Measurements from ENCODE around the gene COA7.

DNA sequence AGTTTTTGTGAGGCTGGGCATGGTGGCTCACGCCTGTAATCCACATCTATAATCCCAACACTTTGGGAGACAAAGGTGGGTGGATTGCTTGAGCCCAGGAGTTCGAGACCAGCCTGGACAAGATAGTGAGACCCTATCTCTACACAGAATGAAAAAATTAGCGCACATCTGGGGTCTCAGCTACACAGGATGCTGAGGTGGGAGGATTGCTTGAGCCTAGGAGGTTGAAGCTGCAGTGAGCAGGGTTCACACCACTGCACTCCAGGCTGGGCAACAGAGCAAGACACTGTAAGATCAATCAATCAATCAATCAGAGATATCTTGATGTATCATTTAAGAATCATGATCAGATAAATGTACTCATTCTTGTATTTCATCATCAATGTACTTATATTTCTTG, 35.2 kb upstream of the COA7 start:
- no peak for TF ChIP-seq POLR2A (IDR thresholded peaks at IDR 0.05)
- TF ChIP-seq, protein P1, sequence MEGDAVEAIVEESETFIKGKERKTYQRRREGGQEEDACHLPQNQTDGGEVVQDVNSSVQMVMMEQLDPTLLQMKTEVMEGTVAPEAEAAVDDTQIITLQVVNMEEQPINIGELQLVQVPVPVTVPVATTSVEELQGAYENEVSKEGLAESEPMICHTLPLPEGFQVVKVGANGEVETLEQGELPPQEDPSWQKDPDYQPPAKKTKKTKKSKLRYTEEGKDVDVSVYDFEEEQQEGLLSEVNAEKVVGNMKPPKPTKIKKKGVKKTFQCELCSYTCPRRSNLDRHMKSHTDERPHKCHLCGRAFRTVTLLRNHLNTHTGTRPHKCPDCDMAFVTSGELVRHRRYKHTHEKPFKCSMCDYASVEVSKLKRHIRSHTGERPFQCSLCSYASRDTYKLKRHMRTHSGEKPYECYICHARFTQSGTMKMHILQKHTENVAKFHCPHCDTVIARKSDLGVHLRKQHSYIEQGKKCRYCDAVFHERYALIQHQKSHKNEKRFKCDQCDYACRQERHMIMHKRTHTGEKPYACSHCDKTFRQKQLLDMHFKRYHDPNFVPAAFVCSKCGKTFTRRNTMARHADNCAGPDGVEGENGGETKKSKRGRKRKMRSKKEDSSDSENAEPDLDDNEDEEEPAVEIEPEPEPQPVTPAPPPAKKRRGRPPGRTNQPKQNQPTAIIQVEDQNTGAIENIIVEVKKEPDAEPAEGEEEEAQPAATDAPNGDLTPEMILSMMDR (IDR thresholded peaks at IDR 0.05), result no peak
